Thymus (tissue), 11 donors: ENCODE data around the gene CTNNA2. TPM values are rescaled to one million over a fixed set of nuclear protein-coding genes. Genes with fewer than 3 reads are reported as not detected.

Experiments used
- DNase-seq, 9 donors: peaks; one replicate each; pipeline ENCODE4 v3.0.0-alpha.2; 2013; ENCODE audit warnings: low spot score in 9 of 9, low read depth in 6 of 9, missing footprints in 1 of 9
- H3K27ac ChIP-seq, 2 donors: one replicate each; pipeline ENCODE4 v1.5.1; 2013; ENCODE audit warnings: control low read depth in 1 of 2, low read depth in 1 of 2, low read length in 1 of 2, mild to moderate bottlenecking in 1 of 2, moderate library complexity in 1 of 2
- H3K27me3 ChIP-seq, 2 donors: one replicate each; pipeline ENCODE4 v1.5.1; 2013; ENCODE audit warnings: low read length in 1 of 2; ENCODE audit not compliant: control insufficient read depth in 2 of 2, insufficient read depth in 1 of 2
- H3K36me3 ChIP-seq, 2 donors: one replicate each; pipeline ENCODE4 v1.5.1; 2013; ENCODE audit warnings: low read length in 1 of 2, mild to moderate bottlenecking in 1 of 2, moderate library complexity in 1 of 2; ENCODE audit not compliant: control insufficient read depth in 2 of 2, insufficient read depth in 2 of 2
- H3K4me1 ChIP-seq, 2 donors: one replicate each; pipeline ENCODE4 v1.5.1; 2013; ENCODE audit warnings: low read length in 2 of 2; ENCODE audit not compliant: control insufficient read depth in 2 of 2, insufficient read depth in 2 of 2
- H3K4me3 ChIP-seq, 2 donors: one replicate each; pipeline ENCODE4 v1.5.1; 2013; ENCODE audit warnings: low read length in 2 of 2, control low read depth in 1 of 2, mild to moderate bottlenecking in 1 of 2
- H3K9me3 ChIP-seq, 2 donors: one replicate each; pipeline ENCODE4 v1.5.1; 2013; ENCODE audit warnings: low read length in 1 of 2, mild to moderate bottlenecking in 1 of 2; ENCODE audit not compliant: control insufficient read depth in 2 of 2, insufficient read depth in 1 of 2
- WGBS: extraction: QIAGEN DNeasy Blood & Tissue Kit; methylation state at CpG from one replicate; pipeline ENCODE4 v1.1.7; 2013; 5-methylcytosine and 5-hydroxymethylcytosine counted together
- polyA plus RNA-seq: library from polyadenylated mRNA; stranded (reverse); fragments of 200-250 nt; gene quantifications from one replicate; pipeline ENCODE4 v1.2.3, GENCODE V29; 2013
- total RNA-seq: library from RNA; stranded (reverse); fragments of 120-200 nt; gene quantifications from one replicate; pipeline ENCODE4 v1.2.4, GENCODE V29; 2013
- donor health status: healthy.

Gene CTNNA2
- total and polyA plus RNA-seq, 2 donors = 0.16 to 0.19 TPM

DNA sequence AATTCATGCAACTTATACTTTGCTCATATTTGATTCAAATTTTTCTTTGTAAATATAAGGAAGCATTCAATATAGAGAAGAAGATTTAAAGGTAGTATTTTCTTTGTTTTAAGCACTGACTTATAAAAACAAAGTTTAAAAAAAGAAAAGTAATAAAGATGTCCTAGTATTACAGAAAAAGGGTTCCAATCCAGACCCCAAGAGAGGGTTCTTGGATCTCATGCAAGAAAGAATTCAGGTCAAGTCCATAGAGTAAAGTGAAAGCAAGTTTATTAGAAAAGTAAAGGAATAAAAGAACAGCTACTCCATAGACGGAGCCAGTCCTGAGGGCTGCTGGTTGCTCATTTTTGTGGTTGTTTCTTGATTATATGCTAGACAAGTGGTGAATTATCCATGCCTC, 267.9 kb downstream of the CTNNA2 start:
- Histone ChIP-seq H3K4me1 (no peaks in the 10 kb centered on the region), H3K27me3 (no peaks in the 10 kb centered on the region), H3K4me3 (no peak overlapping the region), H3K27ac (no peak overlapping the region), H3K9me3 (no peaks in the 10 kb centered on the region), H3K36me3 (no peaks in the 10 kb centered on the region)
- WGBS = 94% methylated on average over 1 of the region's 1 CpG
- no peak for DNase-seq

GRCh38 chr2:79782576-79783452, 270.0 kb downstream of the CTNNA2 start:
- H3K27me3 ChIP-seq = no peaks in the 10 kb centered on the region
- no peak for DNase-seq
- H3K36me3 ChIP-seq = no peaks in the 10 kb centered on the region
- 52% methylated on average over 4 of the region's 4 CpGs for WGBS
- no peaks in the 10 kb centered on the region for H3K4me1 ChIP-seq
- no peak overlapping the region for H3K27ac ChIP-seq
- no peak overlapping the region for H3K4me3 ChIP-seq
- no peaks in the 10 kb centered on the region for H3K9me3 ChIP-seq

DNA sequence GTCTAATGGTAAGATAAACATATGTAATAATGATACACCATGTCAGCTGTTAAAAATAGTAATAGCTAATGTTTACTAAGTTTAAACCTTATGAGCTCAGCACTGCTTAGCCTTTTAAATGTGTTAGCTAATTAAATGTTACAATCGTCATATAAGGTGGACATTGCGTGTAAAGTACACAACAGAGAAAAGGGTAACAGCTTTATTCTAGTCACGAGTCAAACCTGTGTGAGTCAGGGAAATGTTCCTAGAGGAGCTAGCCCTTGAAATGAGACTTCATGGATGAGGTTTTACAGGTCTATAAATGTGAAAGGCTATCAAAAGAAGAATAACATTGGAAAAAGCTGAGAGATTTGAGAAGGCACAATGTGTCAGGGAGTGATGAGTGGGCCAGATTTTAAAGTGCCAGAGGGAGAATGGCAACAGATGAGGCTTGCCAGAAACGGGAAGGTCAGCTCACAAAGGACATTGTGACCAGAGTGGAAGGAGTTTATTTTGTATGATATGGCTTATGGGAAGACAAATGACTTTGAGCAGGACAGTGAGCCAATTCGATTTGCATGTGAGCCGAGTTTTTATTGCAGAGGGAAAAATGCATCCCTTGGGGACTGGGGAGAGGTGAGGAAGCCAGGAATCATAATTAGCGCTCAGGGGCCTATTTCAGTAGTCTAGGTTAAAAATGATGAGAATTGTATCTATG, 276.3 kb downstream of the CTNNA2 start:
- H3K27ac ChIP-seq = no peak overlapping the region
- H3K4me1 ChIP-seq = no peaks in the 10 kb centered on the region
- H3K9me3 ChIP-seq = no peaks in the 10 kb centered on the region
- WGBS = 86% methylated on average over 7 of the region's 7 CpGs
- DNase-seq = no peak
- H3K4me3 ChIP-seq = no peak overlapping the region
- H3K27me3 ChIP-seq = no peaks in the 10 kb centered on the region
- H3K36me3 ChIP-seq = no peaks in the 10 kb centered on the region

- H3K36me3 ChIP-seq = no peaks in the 10 kb centered on the region
- no peak overlapping the region for H3K27ac ChIP-seq
- H3K27me3 ChIP-seq = no peaks in the 10 kb centered on the region
- no peaks in the 10 kb centered on the region for H3K9me3 ChIP-seq
- no peak for DNase-seq
- H3K4me1 ChIP-seq = no peaks in the 10 kb centered on the region
- H3K4me3 ChIP-seq = no peak overlapping the region
- 87% methylated on average over 3 of the region's 3 CpGs for WGBS
Observed at GRCh38 chr2:79789811-79790210, 277.0 kb downstream of the CTNNA2 start.

DNA sequence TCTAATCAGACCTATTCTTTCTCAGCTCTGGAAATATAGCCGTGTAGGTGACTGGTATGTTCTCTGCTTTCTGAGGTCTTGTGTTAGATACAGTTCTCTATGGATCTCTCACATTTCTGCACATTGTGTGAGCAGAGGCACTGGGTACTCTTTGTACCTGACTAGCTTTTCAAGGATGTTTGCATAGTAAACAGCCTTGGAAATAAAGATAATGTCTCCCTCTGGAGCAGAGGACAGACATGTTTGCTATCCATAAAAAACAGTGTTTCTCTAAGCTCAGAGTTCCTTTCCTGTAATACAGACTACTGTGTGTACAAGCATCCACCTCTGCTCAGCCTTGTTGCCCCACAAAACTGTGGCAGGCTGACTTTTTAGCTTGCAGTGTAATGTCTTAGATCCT, 279.2 kb downstream of the CTNNA2 start:
- 89% methylated on average over 1 of the region's 1 CpG for WGBS

DNA sequence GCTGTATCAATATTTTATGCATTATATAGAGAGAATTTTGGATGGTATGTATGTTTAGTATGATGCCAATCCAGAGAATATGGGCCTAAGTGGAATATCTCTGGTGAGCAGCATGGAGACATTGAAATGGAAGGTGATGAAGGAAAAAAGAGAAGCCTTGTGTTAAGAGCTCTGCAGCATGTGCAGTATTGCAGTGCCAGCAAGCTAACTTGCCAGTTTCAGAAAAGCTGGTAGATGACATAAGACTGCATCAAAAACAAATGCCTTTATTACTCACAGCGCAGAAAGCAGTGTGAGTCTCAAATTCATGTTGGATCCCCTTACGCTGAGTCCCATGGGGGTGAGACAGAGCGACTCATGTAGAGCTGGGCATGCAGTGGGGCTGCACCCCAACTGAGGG, 280.2 kb downstream of the CTNNA2 start:
- WGBS = 94% methylated on average over 3 of the region's 3 CpGs
- H3K9me3 ChIP-seq = no peaks in the 10 kb centered on the region
- no peak overlapping the region for H3K4me3 ChIP-seq
- no peaks in the 10 kb centered on the region for H3K36me3 ChIP-seq
- no peak overlapping the region for H3K27ac ChIP-seq
- no peaks in the 10 kb centered on the region for H3K27me3 ChIP-seq
- no peak for DNase-seq
- no peaks in the 10 kb centered on the region for H3K4me1 ChIP-seq

More for the DNA sequence above, 279.2 kb downstream of the CTNNA2 start:
- DNase-seq = no peak
- Histone ChIP-seq H3K36me3 (no peaks in the 10 kb centered on the region), H3K4me3 (no peak overlapping the region), H3K27me3 (no peaks in the 10 kb centered on the region), H3K9me3 (no peaks in the 10 kb centered on the region), H3K4me1 (no peaks in the 10 kb centered on the region), H3K27ac (no peak overlapping the region)

- no peak overlapping the region for H3K27ac ChIP-seq
- H3K4me3 ChIP-seq = no peak overlapping the region
- no peaks in the 10 kb centered on the region for H3K36me3 ChIP-seq
- H3K9me3 ChIP-seq = no peaks in the 10 kb centered on the region
- no peaks in the 10 kb centered on the region for H3K4me1 ChIP-seq
- DNase-seq = no peak
- 89% methylated on average over 2 of the region's 2 CpGs for WGBS
- no peaks in the 10 kb centered on the region for H3K27me3 ChIP-seq
Observed at GRCh38 chr2:79796641-79797040, 283.8 kb downstream of the CTNNA2 start.

GRCh38 chr2:79798776-79799175, 285.9 kb downstream of the CTNNA2 start:
- no peak overlapping the region for H3K27ac ChIP-seq
- no peaks in the 10 kb centered on the region for H3K4me1 ChIP-seq
- no peak overlapping the region for H3K4me3 ChIP-seq
- no peaks in the 10 kb centered on the region for H3K27me3 ChIP-seq
- WGBS = 92% methylated on average over 3 of the region's 3 CpGs
- H3K36me3 ChIP-seq = no peaks in the 10 kb centered on the region
- H3K9me3 ChIP-seq = no peaks in the 10 kb centered on the region
- DNase-seq = no peak

DNA sequence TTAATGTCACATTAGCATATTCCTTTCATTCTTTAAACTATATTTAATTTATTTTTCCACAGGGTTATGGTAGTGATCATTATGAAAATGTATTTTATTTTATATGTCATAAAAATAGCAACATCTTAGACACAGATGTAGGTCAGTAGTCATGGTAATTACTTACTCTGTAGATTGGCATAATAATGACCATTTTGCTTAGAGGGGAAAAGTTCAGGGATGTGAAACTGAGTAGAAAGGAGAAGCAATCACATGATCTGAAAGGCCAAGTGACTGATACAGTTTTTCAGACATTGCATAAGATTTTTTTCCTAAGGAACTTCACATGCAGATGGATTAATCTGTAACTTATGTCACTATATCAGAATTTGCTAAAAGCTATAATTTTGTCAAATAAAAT, 286.9 kb downstream of the CTNNA2 start:
- Histone ChIP-seq H3K4me1 (no peaks in the 10 kb centered on the region), H3K27ac (no peak overlapping the region), H3K9me3 (no peaks in the 10 kb centered on the region), H3K4me3 (no peak overlapping the region), H3K36me3 (no peaks in the 10 kb centered on the region), H3K27me3 (no peaks in the 10 kb centered on the region)
- no peak for DNase-seq
